Neural cell (in vitro differentiated cells): ENCODE measurements around the gene UBE2F.

ENCODE experiments used
- EP300 ChIP-seq: fragments of 450-650 bp; conservative IDR thresholded peaks from 2 replicates; pipeline ENCODE4 v1.6.1; 2014; ENCODE audit warnings: antibody characterized with exemption, mild to moderate bottlenecking, moderate library complexity; ENCODE audit not compliant: poor library complexity, severe bottlenecking
- EZH2 ChIP-seq: fragments of 200-600, 300-800 bp; shearing (Covaris generic), sonication (generic); IDR thresholded peaks from 2 replicates; pipeline ENCODE4 v1.6.1; 2014; ENCODE audit warnings: antibody characterized with exemption, low read length, borderline replicate concordance, mild to moderate bottlenecking; ENCODE audit not compliant: insufficient read depth, poor library complexity, severe bottlenecking
- MXI1 ChIP-seq: fragments of 450-650 bp; conservative IDR thresholded peaks from 2 replicates; pipeline ENCODE4 v1.6.1; 2014; ENCODE audit warnings: antibody characterized with exemption, mild to moderate bottlenecking; ENCODE audit not compliant: poor library complexity, severe bottlenecking
- POLR2AphosphoS5 ChIP-seq: IDR thresholded peaks from 2 replicates; pipeline ENCODE4 v1.6.1; 2012
- SMC3 ChIP-seq: fragments of 450-650 bp; conservative IDR thresholded peaks from 2 replicates; pipeline ENCODE4 v1.6.1; 2014; ENCODE audit warnings: antibody characterized with exemption, mild to moderate bottlenecking, moderate library complexity; ENCODE audit not compliant: poor library complexity
- TF ChIP-seq, protein P1 (sequence below): fragments of 450-650 bp; IDR thresholded peaks from 2 replicates; pipeline ENCODE4 v1.5.1; 2014; ENCODE audit warnings: antibody characterized with exemption, mild to moderate bottlenecking, moderate library complexity; ENCODE audit not compliant: poor library complexity, severe bottlenecking

- TF ChIP-seq, protein P1, sequence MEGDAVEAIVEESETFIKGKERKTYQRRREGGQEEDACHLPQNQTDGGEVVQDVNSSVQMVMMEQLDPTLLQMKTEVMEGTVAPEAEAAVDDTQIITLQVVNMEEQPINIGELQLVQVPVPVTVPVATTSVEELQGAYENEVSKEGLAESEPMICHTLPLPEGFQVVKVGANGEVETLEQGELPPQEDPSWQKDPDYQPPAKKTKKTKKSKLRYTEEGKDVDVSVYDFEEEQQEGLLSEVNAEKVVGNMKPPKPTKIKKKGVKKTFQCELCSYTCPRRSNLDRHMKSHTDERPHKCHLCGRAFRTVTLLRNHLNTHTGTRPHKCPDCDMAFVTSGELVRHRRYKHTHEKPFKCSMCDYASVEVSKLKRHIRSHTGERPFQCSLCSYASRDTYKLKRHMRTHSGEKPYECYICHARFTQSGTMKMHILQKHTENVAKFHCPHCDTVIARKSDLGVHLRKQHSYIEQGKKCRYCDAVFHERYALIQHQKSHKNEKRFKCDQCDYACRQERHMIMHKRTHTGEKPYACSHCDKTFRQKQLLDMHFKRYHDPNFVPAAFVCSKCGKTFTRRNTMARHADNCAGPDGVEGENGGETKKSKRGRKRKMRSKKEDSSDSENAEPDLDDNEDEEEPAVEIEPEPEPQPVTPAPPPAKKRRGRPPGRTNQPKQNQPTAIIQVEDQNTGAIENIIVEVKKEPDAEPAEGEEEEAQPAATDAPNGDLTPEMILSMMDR = no peak
- TF ChIP-seq EZH2 (no peak), EP300 (no peak), POLR2AphosphoS5 (no peak), SMC3 (no peak), MXI1 (no peak)
Measured at GRCh38 chr2:238024986-238025385, 58.2 kb downstream of the UBE2F start.
